Calu3 (cell line): ENCODE data around the gene EDC3. TPM values are rescaled to one million over a fixed set of nuclear protein-coding genes. Genes with fewer than 3 reads are reported as not detected.

Experiments
- BruUV-seq: library from RNA; stranded (reverse); fragments of 400-500 nt; replicated peaks from 2 replicates; lab custom pipeline; 2021; lab: Mats Ljungman, UMichigan
- CTCF ChIA-PET: fragments of 300-600 bp; sonication (Branson Sonifier 250); formaldehyde crosslinking; loops from one replicate; lab custom pipeline; 2022; ENCODE audit warnings: antibody characterized with exemption; lab: Charles Lee
- DNase-seq: peaks from one replicate; pipeline ENCODE4 v3.0.0; 2022
- H3K27ac Mint-ChIP-seq: one replicate; pipeline ENCODE4 v1.8.0; 2022; ENCODE audit warnings: mixed read lengths; ENCODE audit not compliant: unreplicated experiment
- H3K27me3 Mint-ChIP-seq: one replicate; pipeline ENCODE4 v1.8.0; 2022; ENCODE audit warnings: mixed read lengths; ENCODE audit not compliant: unreplicated experiment
- H3K36me3 Mint-ChIP-seq: one replicate; pipeline ENCODE4 v1.8.0; 2022; ENCODE audit warnings: mild to moderate bottlenecking, moderate library complexity, mixed read lengths; ENCODE audit not compliant: insufficient read depth, unreplicated experiment
- H3K4me1 Mint-ChIP-seq: one replicate; pipeline ENCODE4 v1.8.0; 2022; ENCODE audit warnings: mild to moderate bottlenecking, low read depth, mixed read lengths; ENCODE audit not compliant: unreplicated experiment
- H3K4me3 Mint-ChIP-seq: one replicate; pipeline ENCODE4 v1.8.0; 2022; ENCODE audit warnings: mild to moderate bottlenecking, low read depth, moderate library complexity, mixed read lengths; ENCODE audit not compliant: unreplicated experiment
- H3K9me3 Mint-ChIP-seq: one replicate; pipeline ENCODE4 v1.8.0; 2022; ENCODE audit warnings: low read depth, mixed read lengths; ENCODE audit not compliant: unreplicated experiment
- CTCF ChIP-seq: fragments of 200-600 bp; IDR thresholded peaks from one replicate; pipeline ENCODE4 v1.8.0; 2022; ENCODE audit warnings: antibody characterized with exemption; ENCODE audit not compliant: unreplicated experiment
- intact Hi-C: fragments of 100-400 bp; cut with micrococcal nuclease; formaldehyde crosslinking; loops from one replicate; pipeline ENCODE4 v1.10.0; 2022; ENCODE audit not compliant: unreplicated experiment
- total RNA-seq: library from RNA; stranded (reverse); gene quantifications from 2 replicates; pipeline ENCODE4 v1.2.3, GENCODE V29; 2022

Gene EDC3
- total RNA-seq, 1 experiment from 2014 or later: 70.1 TPM

GRCh38 chr15:74605795-74606150 lies 90.1 kb downstream of the EDC3 start:
- peaks cover 44% of the 10 kb centered on the region for H3K27me3 Mint-ChIP-seq
- no TSS peak for BruUV-seq
- no peaks in the 10 kb centered on the region for H3K9me3 Mint-ChIP-seq
- no peak overlapping the region for H3K27ac Mint-ChIP-seq
- intact Hi-C loops: no loop called here
- CTCF ChIA-PET: no interaction called here
- no peaks in the 10 kb centered on the region for H3K36me3 Mint-ChIP-seq
- no peak for DNase-seq
- H3K4me3 Mint-ChIP-seq: no peak overlapping the region
- no peaks in the 10 kb centered on the region for H3K4me1 Mint-ChIP-seq
- TF ChIP-seq CTCF: no peak

GRCh38 chr15:74604983-74605794 lies 90.6 kb downstream of the EDC3 start:
- intact Hi-C loops: no loop called here
- no TSS peak for BruUV-seq
- DNase-seq: no peak
- Mint-ChIP-seq H3K27ac (no peak overlapping the region), H3K9me3 (no peaks in the 10 kb centered on the region), H3K4me3 (no peak overlapping the region), H3K27me3 (peaks cover 39% of the 10 kb centered on the region), H3K36me3 (no peaks in the 10 kb centered on the region), H3K4me1 (no peaks in the 10 kb centered on the region)
- no peak for TF ChIP-seq CTCF
- CTCF ChIA-PET: no interaction called here

GRCh38 chr15:74603789-74604705 lies 91.8 kb downstream of the EDC3 start:
- H3K4me3 Mint-ChIP-seq: no peak overlapping the region
- no peaks in the 10 kb centered on the region for H3K36me3 Mint-ChIP-seq
- no peak for TF ChIP-seq CTCF
- intact Hi-C loops: no loop called here
- H3K9me3 Mint-ChIP-seq: no peaks in the 10 kb centered on the region
- DNase-seq: no peak
- BruUV-seq: no TSS peak
- H3K27me3 Mint-ChIP-seq: peaks cover 28% of the 10 kb centered on the region
- CTCF ChIA-PET: interaction anchor here (0.6 kb wide), 2 partner anchors 174 to 286 kb away, joined by 3 to 6 read pairs; no protein-coding TSS in a partner anchor
- no peaks in the 10 kb centered on the region for H3K4me1 Mint-ChIP-seq
- no peak overlapping the region for H3K27ac Mint-ChIP-seq

- BruUV-seq: no TSS peak
- Mint-ChIP-seq H3K9me3 (no peaks in the 10 kb centered on the region), H3K27ac (no peak overlapping the region), H3K4me1 (no peaks in the 10 kb centered on the region), H3K4me3 (no peak overlapping the region), H3K36me3 (no peaks in the 10 kb centered on the region), H3K27me3 (peaks cover 19% of the 10 kb centered on the region)
- no peak for TF ChIP-seq CTCF
- CTCF ChIA-PET: interaction anchor here (0.6 kb wide), 1 partner anchor 175 kb away, joined by 6 read pairs; no protein-coding TSS in a partner anchor
- DNase-seq: no peak
- intact Hi-C loops: no loop called here
These were observed 92.6 kb downstream of the EDC3 start for GRCh38 chr15:74603026-74603788.
